K562 treated with DMSO at 1 percent for 48 hours (cell line): ENCODE results near the gene PROKR1. TPM values are rescaled to one million over a fixed set of nuclear protein-coding genes. Genes with fewer than 3 reads are reported as not detected.

Experiments
- total RNA-seq: library from RNA; unstranded; fragments of 300-600 nt; gene quantifications from 2 replicates; pipeline ENCODE4 v1.2.3, GENCODE V29; 2022; ENCODE audit warnings: low replicate concordance; ENCODE audit errors: extremely low read depth

PROKR1 gene
- not detected in 2 replicates for total RNA-seq

GRCh38 chr2:68643011-68643873 lies at the start of gene PROKR1:
PROKR1 (plus strand) TSS chr2:68643579; CDS start chr2:68645822, 2,243 bp downstream.

Other genes starting within 250 kb of the PROKR1 start
- not detected in 2 replicates for gene FBXO48, start 176.3 kb upstream of the PROKR1 start, total RNA-seq
- gene APLF, start 176.0 kb upstream of the PROKR1 start, total RNA-seq: not detected in 2 replicates
- gene ARHGAP25, start 91.2 kb downstream of the PROKR1 start, total RNA-seq: not detected in 2 replicates
- gene BMP10, start 227.8 kb downstream of the PROKR1 start, total RNA-seq: not detected in 2 replicates